Mesothelial cell of epicardium (in vitro differentiated cells): ENCODE results near the gene MYCBPAP. TPM values are rescaled to one million over a fixed set of nuclear protein-coding genes. Genes with fewer than 3 reads are reported as not detected.

Experiments used
- DNase-seq, 2 experiments: peaks; one replicate each; pipeline ENCODE4 v3.0.0; 2021; ENCODE audit warnings: low spot score in 2 of 2; ENCODE audit not compliant: unreplicated experiment in 2 of 2
- H3K27ac Mint-ChIP-seq: 2 replicates; pipeline ENCODE4 v1.8.0; 2021; ENCODE audit warnings: mixed read lengths
- H3K27me3 Mint-ChIP-seq: 2 replicates; pipeline ENCODE4 v1.8.0; 2021; ENCODE audit warnings: low read depth, mixed read lengths
- H3K36me3 Mint-ChIP-seq: 2 replicates; pipeline ENCODE4 v1.8.0; 2021; ENCODE audit warnings: mixed read lengths
- H3K4me1 Mint-ChIP-seq: 2 replicates; pipeline ENCODE4 v1.8.0; 2021; ENCODE audit warnings: mixed read lengths
- H3K4me3 Mint-ChIP-seq: 2 replicates; pipeline ENCODE4 v1.8.0; 2021; ENCODE audit warnings: mild to moderate bottlenecking, moderate library complexity, mixed read lengths
- H3K9me3 Mint-ChIP-seq: 2 replicates; pipeline ENCODE4 v1.8.0; 2021; ENCODE audit warnings: mixed read lengths
- total RNA-seq: library from RNA; stranded (reverse); gene quantifications from 3 replicates; pipeline ENCODE4 v1.2.1, GENCODE V29; 2021
- TF ChIP-seq, protein P1 (sequence below): fragments of 200-600 bp; sonication (generic); IDR thresholded peaks from one replicate; pipeline ENCODE4 v1.5.0; 2021; ENCODE audit warnings: antibody characterized with exemption; ENCODE audit not compliant: unreplicated experiment

Gene MYCBPAP
- total RNA-seq, 1 donor from 2014 or later, result 5.1 TPM

GRCh38 chr17:50522766-50523165, 14.5 kb downstream of the MYCBPAP start:
- Mint-ChIP-seq H3K9me3 (no peaks in the 10 kb centered on the region), H3K4me3 (no peak overlapping the region), H3K27me3 (no peaks in the 10 kb centered on the region), H3K4me1 (no peaks in the 10 kb centered on the region), H3K27ac (no peak overlapping the region), H3K36me3 (no peaks in the 10 kb centered on the region)
- no peak for DNase-seq
- TF ChIP-seq, protein P1, sequence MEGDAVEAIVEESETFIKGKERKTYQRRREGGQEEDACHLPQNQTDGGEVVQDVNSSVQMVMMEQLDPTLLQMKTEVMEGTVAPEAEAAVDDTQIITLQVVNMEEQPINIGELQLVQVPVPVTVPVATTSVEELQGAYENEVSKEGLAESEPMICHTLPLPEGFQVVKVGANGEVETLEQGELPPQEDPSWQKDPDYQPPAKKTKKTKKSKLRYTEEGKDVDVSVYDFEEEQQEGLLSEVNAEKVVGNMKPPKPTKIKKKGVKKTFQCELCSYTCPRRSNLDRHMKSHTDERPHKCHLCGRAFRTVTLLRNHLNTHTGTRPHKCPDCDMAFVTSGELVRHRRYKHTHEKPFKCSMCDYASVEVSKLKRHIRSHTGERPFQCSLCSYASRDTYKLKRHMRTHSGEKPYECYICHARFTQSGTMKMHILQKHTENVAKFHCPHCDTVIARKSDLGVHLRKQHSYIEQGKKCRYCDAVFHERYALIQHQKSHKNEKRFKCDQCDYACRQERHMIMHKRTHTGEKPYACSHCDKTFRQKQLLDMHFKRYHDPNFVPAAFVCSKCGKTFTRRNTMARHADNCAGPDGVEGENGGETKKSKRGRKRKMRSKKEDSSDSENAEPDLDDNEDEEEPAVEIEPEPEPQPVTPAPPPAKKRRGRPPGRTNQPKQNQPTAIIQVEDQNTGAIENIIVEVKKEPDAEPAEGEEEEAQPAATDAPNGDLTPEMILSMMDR, result no peak

- H3K27me3 Mint-ChIP-seq, result no peaks in the 10 kb centered on the region
- H3K4me3 Mint-ChIP-seq, result no peak overlapping the region
- H3K36me3 Mint-ChIP-seq, result no peaks in the 10 kb centered on the region
- no peak overlapping the region for H3K27ac Mint-ChIP-seq
- no peaks in the 10 kb centered on the region for H3K4me1 Mint-ChIP-seq
- DNase-seq, result no peak
- TF ChIP-seq, protein P1, result no peak
- H3K9me3 Mint-ChIP-seq, result no peaks in the 10 kb centered on the region
These were observed 15.0 kb downstream of the MYCBPAP start for GRCh38 chr17:50523208-50523607.

GRCh38 chr17:50524838-50525237, 16.6 kb downstream of the MYCBPAP start:
- TF ChIP-seq, protein P1, result no peak
- Mint-ChIP-seq H3K36me3 (no peaks in the 10 kb centered on the region), H3K9me3 (no peaks in the 10 kb centered on the region), H3K4me3 (no peak overlapping the region), H3K27ac (no peak overlapping the region), H3K27me3 (no peaks in the 10 kb centered on the region), H3K4me1 (no peaks in the 10 kb centered on the region)
- no peak for DNase-seq

DNA sequence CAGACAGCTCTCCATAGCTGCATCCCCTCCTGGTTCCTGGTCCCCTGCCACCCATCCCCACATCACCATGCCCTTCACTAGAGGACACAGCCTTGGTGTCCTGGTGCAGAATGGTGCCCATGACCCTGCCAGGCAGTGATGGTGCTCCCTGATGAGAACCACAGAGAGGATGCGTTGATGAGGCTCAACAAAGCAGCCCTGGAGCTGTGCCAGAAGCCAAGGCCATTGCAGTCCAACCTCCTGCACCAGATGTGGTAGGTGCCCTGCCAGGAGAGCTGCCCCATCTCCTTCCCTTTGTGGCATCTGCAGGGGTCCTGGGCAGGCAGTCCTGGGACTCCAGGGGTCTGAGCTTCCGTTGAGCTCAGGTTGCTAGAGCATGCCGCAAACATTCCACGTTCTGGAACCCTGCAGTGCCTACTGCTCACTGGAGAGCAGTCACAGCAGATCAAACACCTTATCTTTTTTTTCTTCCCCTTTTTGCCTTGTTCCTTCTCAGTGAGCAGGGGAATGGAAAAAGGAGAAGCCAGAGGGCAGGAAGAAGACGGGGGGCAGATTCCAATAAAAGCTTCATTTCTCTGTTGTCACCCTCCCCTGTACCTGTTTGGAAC, 19.0 kb downstream of the MYCBPAP start:
- Mint-ChIP-seq H3K36me3 (no peaks in the 10 kb centered on the region), H3K4me3 (no peak overlapping the region), H3K27ac (no peak overlapping the region), H3K27me3 (no peaks in the 10 kb centered on the region), H3K9me3 (no peaks in the 10 kb centered on the region), H3K4me1 (peaks cover 12% of the 10 kb centered on the region)
- TF ChIP-seq, protein P1, result no peak
- DNase-seq, result no peak

DNA sequence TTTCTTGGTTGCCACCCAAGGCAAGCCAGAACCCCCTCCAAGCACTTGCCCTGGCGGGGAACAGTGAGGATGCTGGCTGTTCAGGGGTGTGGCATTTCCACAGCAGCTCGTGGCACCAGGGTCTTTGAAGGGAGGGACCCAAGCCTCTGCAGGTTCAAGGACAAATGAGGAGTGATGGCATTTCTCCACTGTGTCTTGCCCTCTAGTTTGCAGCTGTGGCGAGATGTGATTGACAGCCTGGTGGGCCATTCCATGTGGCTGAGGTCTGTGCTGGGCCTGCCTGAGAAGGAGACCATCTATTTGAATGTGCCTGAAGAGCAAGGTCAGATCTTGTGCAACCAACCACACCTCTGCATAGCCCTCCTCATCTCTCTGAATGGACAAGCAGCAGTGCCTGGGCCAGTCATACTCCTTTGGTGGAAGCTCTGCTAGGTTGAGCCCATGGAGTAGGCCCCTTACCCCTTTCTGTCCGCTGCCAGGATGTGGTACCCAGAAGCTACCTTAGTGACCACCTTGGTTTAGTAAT, 19.8 kb downstream of the MYCBPAP start:
- DNase-seq, result no peak
- no peaks in the 10 kb centered on the region for H3K9me3 Mint-ChIP-seq
- no peaks in the 10 kb centered on the region for H3K27me3 Mint-ChIP-seq
- H3K4me1 Mint-ChIP-seq, result peaks cover 17% of the 10 kb centered on the region
- H3K4me3 Mint-ChIP-seq, result no peak overlapping the region
- no peaks in the 10 kb centered on the region for H3K36me3 Mint-ChIP-seq
- TF ChIP-seq, protein P1, result no peak
- no peak overlapping the region for H3K27ac Mint-ChIP-seq
